ENCODE data around the gene TMEM154.

GRCh38 chr4:152719291-152719690, 39.5 kb upstream of the TMEM154 start:
- TF ChIP-seq CTCF (IDR thresholded peaks at IDR 0.05) (no peak), EP300 (IDR thresholded peaks at IDR 0.05) (no peak)

All from sigmoid colon (tissue), 4 donors.